ENCODE data around the gene PTCH1.

Gene PTCH1

DNA sequence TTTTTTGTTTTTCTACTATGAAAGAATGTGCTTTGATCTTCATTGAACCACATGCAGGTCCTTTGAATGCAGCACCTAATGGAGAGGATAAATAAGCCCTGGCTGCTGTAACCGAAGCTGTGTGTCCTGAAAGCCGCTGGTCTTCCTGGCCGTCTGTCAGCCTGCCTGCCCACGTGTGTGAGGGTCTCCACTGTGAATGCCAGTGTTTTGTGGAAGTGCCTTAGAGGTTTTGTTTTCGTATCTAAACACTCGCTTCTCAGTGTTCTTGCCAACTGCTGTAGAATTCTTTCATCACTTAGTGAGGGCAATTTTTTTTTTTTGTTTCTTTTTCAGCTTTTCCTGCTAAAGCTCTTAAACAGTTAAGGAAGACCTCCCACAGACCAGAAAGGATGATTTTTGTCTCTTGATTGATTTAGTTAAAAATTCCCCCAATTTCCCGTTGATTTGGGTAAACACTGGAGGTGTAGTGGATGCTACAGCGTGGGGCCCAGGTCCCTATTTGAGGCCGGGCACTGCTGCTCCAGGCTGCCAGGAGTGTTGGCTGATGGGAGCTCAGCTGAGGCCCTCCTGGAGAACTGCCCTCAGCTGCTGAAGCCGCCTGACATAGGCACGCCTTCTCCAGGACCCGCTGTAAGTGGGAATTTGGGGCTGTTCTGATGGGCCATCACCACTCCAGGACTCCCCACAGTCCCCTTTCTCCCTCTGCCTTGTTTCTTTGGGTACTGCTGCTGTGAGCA lies 29.2 kb upstream of the PTCH1 start:
- Histone ChIP-seq H3K23ac (ENCODE audit: low read length) (no peak overlapping the region), H4K91ac (ENCODE audit: low read depth, low read length) (no peak overlapping the region), H2AFZ (ENCODE audit: insufficient read depth, low read length, poor library complexity) (no peak overlapping the region), H3K18ac (ENCODE audit: low read length) (no peak overlapping the region), H2AK5ac (ENCODE audit: low read length) (no peak overlapping the region), H3K36me3 (ENCODE audit: control insufficient read depth in 1 of 2, insufficient read depth in 2 of 2, low read length in 2 of 2) (no peaks in the 10 kb centered on the region), H3K79me2 (ENCODE audit: control insufficient read depth, insufficient read depth, low read length, poor library complexity) (no peaks in the 10 kb centered on the region), H2BK120ac (ENCODE audit: insufficient read depth, low read length, poor library complexity) (no peak overlapping the region), H3K27me3 (ENCODE audit: insufficient read depth, low read length) (no peaks in the 10 kb centered on the region), H4K12ac (ENCODE audit: low read depth, low read length) (no peak overlapping the region), H2BK12ac (ENCODE audit: low read length) (no peak overlapping the region), H3K4me1 (ENCODE audit: control insufficient read depth in 1 of 2, insufficient read depth in 2 of 2, low read length in 2 of 2) (no peaks in the 10 kb centered on the region), H3K4me2 (ENCODE audit: low read length) (no peak overlapping the region), H3K4ac (ENCODE audit: low read depth, low read length) (no peak overlapping the region), H4K8ac (ENCODE audit: low read depth, low read length) (no peak overlapping the region), H3K9me3 (ENCODE audit: insufficient read depth, low read depth, low read length) (no peaks in the 10 kb centered on the region), H3K9ac (ENCODE audit: low read length) (no peak overlapping the region), H3K27ac (ENCODE audit: low read depth, low read length) (no peak overlapping the region), H2BK5ac (ENCODE audit: low read depth, low read length, poor library complexity) (no peak overlapping the region), H3K14ac (ENCODE audit: low read length) (no peak overlapping the region), H3K79me1 (ENCODE audit: low read length) (no peaks in the 10 kb centered on the region), H3K4me3 (ENCODE audit: low read depth, low read length) (no peak overlapping the region)
- no peak for DNase-seq
- WGBS (ENCODE audit: extremely low coverage, insufficient coverage, insufficient read length) = no CpG with 5 or more reads among the region's 12 CpGs

DNA sequence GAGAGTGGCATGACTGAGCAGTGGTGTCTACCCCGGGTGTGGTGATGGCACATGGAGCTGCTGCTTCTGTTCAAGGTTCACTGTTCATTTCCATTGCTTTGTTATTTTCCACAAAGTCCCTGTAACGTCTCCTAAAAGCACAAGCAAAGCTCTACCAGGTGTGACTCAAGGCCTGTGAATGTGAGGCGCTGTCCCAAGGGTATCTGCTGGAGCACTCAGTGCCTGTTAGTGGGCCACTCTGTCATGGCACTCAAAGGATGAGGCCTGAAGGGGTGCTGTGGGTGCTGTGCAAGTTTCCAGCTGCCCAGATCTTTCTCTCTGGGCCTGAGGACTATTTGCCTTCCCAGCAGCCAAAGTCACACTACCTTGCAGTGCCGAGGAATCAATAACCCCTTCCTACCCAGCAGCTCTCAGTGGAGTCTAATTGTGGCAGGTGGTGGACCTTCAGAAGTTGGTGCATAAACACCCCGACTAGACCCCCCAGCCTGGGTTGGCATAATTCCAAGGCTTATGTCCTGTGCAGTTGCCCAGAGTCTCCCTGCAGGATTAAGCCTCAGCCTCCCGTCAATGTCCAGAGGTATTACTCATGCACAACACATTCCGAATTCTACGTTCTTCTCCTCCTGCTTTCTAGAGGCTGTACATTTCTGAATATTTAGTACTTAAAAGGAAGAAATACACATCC lies 17.4 kb upstream of the PTCH1 start:
- Histone ChIP-seq H3K14ac (ENCODE audit: low read length) (no peak overlapping the region), H2AK5ac (ENCODE audit: low read length) (peak overlapping the region; percentile 48), H2AFZ (ENCODE audit: insufficient read depth, low read length, poor library complexity) (no peak overlapping the region), H2BK120ac (ENCODE audit: insufficient read depth, low read length, poor library complexity) (no peak overlapping the region), H3K9me3 (ENCODE audit: insufficient read depth, low read depth, low read length) (peaks cover 3% of the 10 kb centered on the region), H3K23ac (ENCODE audit: low read length) (no peak overlapping the region), H3K27ac (ENCODE audit: low read depth, low read length) (no peak overlapping the region), H4K91ac (ENCODE audit: low read depth, low read length) (peak overlapping the region; percentile 4), H3K4me1 (ENCODE audit: control insufficient read depth in 1 of 2, insufficient read depth in 2 of 2, low read length in 2 of 2) (peaks cover 4% of the 10 kb centered on the region in 2 experiments), H3K9ac (ENCODE audit: low read length) (no peak overlapping the region), H3K18ac (ENCODE audit: low read length) (no peak overlapping the region), H3K4me3 (ENCODE audit: low read depth, low read length) (no peak overlapping the region), H3K79me2 (ENCODE audit: control insufficient read depth, insufficient read depth, low read length, poor library complexity) (no peaks in the 10 kb centered on the region), H4K12ac (ENCODE audit: low read depth, low read length) (peak overlapping the region; percentile 43), H3K4ac (ENCODE audit: low read depth, low read length) (no peak overlapping the region), H2BK5ac (ENCODE audit: low read depth, low read length, poor library complexity) (no peak overlapping the region), H2BK12ac (ENCODE audit: low read length) (peak overlapping the region; percentile 53), H3K4me2 (ENCODE audit: low read length) (no peak overlapping the region), H3K79me1 (ENCODE audit: low read length) (no peaks in the 10 kb centered on the region), H3K27me3 (ENCODE audit: insufficient read depth, low read length) (no peaks in the 10 kb centered on the region), H3K36me3 (ENCODE audit: control insufficient read depth in 1 of 2, insufficient read depth in 2 of 2, low read length in 2 of 2) (no peaks in the 10 kb centered on the region), H4K8ac (ENCODE audit: low read depth, low read length) (no peak overlapping the region)
- DNase-seq = no peak
- no CpG with 5 or more reads among the region's 8 CpGs for WGBS (ENCODE audit: extremely low coverage, insufficient coverage, insufficient read length)

DNA sequence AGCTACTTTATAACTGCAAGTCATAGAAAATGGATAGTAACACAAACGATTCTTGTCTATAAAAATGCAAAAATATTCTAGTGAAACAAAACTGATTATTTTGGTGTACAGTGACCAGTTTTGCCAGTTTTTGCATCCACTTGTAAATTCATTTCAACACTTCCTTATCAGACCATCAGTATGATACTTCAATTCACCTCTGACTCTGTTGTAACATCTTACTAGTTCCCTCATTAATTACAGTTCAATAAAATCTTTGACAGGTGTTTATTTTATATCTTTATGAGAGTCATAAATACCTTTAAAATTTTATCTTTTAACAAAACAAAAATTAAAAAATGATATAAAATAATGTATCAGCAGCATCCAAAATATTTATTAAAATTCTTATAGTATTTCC lies 13.1 kb upstream of the PTCH1 start:
- WGBS (ENCODE audit: extremely low coverage, insufficient coverage, insufficient read length) = no CpG with 5 or more reads among the region's 1 CpG
- Histone ChIP-seq H2BK120ac (ENCODE audit: insufficient read depth, low read length, poor library complexity) (no peak overlapping the region), H4K91ac (ENCODE audit: low read depth, low read length) (no peak overlapping the region), H3K4me3 (ENCODE audit: low read depth, low read length) (no peak overlapping the region), H3K9me3 (ENCODE audit: insufficient read depth, low read depth, low read length) (peaks cover 3% of the 10 kb centered on the region), H3K4ac (ENCODE audit: low read depth, low read length) (no peak overlapping the region), H3K27ac (ENCODE audit: low read depth, low read length) (no peak overlapping the region), H4K12ac (ENCODE audit: low read depth, low read length) (no peak overlapping the region), H3K4me1 (ENCODE audit: control insufficient read depth in 1 of 2, insufficient read depth in 2 of 2, low read length in 2 of 2) (peaks cover 4% of the 10 kb centered on the region in 2 experiments), H3K36me3 (ENCODE audit: control insufficient read depth in 1 of 2, insufficient read depth in 2 of 2, low read length in 2 of 2) (no peaks in the 10 kb centered on the region), H3K4me2 (ENCODE audit: low read length) (no peak overlapping the region), H2BK5ac (ENCODE audit: low read depth, low read length, poor library complexity) (no peak overlapping the region), H3K14ac (ENCODE audit: low read length) (no peak overlapping the region), H2AFZ (ENCODE audit: insufficient read depth, low read length, poor library complexity) (no peak overlapping the region), H2AK5ac (ENCODE audit: low read length) (no peak overlapping the region), H3K27me3 (ENCODE audit: insufficient read depth, low read length) (no peaks in the 10 kb centered on the region), H3K79me2 (ENCODE audit: control insufficient read depth, insufficient read depth, low read length, poor library complexity) (no peaks in the 10 kb centered on the region), H3K79me1 (ENCODE audit: low read length) (no peaks in the 10 kb centered on the region), H3K23ac (ENCODE audit: low read length) (no peak overlapping the region), H4K8ac (ENCODE audit: low read depth, low read length) (no peak overlapping the region), H3K18ac (ENCODE audit: low read length) (no peak overlapping the region), H2BK12ac (ENCODE audit: low read length) (no peak overlapping the region), H3K9ac (ENCODE audit: low read length) (no peak overlapping the region)
- no peak for DNase-seq

DNA sequence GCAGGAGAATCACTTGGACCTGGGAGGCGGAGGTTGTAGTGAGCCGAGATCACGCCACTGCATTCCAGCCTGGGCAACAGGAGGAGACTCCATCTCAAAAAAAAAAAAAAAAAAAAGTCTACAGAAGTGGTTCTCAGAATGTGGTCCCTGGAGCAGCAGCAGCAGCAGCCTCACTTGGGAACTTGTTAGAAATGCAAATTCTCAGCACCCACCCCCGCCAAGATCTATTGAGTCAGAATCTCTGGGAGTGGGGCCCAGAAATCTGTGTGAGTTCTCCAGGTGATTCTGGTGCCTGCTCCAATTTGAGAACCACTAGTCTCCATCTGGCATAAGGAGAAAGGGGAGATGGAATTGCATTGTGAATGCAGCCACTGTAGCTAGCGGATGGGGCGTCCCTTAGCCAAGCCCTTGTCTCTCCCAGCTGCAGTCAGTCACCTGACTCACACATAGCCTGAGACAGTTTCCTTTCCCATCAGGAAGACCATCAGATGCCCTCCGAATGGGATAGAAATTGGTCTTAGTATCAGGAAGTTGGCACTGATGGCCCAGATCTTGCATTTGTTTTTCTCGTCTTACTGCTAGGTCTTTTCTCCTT lies 12.2 kb upstream of the PTCH1 start:
- Histone ChIP-seq H3K18ac (ENCODE audit: low read length) (no peak overlapping the region), H2BK5ac (ENCODE audit: low read depth, low read length, poor library complexity) (no peak overlapping the region), H3K36me3 (ENCODE audit: control insufficient read depth in 1 of 2, insufficient read depth in 2 of 2, low read length in 2 of 2) (no peaks in the 10 kb centered on the region), H3K79me1 (ENCODE audit: low read length) (no peaks in the 10 kb centered on the region), H3K27me3 (ENCODE audit: insufficient read depth, low read length) (no peaks in the 10 kb centered on the region), H3K79me2 (ENCODE audit: control insufficient read depth, insufficient read depth, low read length, poor library complexity) (no peaks in the 10 kb centered on the region), H3K23ac (ENCODE audit: low read length) (no peak overlapping the region), H4K8ac (ENCODE audit: low read depth, low read length) (no peak overlapping the region), H2AK5ac (ENCODE audit: low read length) (no peak overlapping the region), H2AFZ (ENCODE audit: insufficient read depth, low read length, poor library complexity) (no peak overlapping the region), H3K4me3 (ENCODE audit: low read depth, low read length) (no peak overlapping the region), H3K9ac (ENCODE audit: low read length) (no peak overlapping the region), H3K4me2 (ENCODE audit: low read length) (no peak overlapping the region), H2BK120ac (ENCODE audit: insufficient read depth, low read length, poor library complexity) (no peak overlapping the region), H3K27ac (ENCODE audit: low read depth, low read length) (no peak overlapping the region), H3K14ac (ENCODE audit: low read length) (no peak overlapping the region), H4K91ac (ENCODE audit: low read depth, low read length) (no peak overlapping the region), H3K4me1 (ENCODE audit: control insufficient read depth in 1 of 2, insufficient read depth in 2 of 2, low read length in 2 of 2) (peaks cover under 1% of the 10 kb centered on the region in 2 experiments), H4K12ac (ENCODE audit: low read depth, low read length) (no peak overlapping the region), H3K9me3 (ENCODE audit: insufficient read depth, low read depth, low read length) (peaks cover 3% of the 10 kb centered on the region), H3K4ac (ENCODE audit: low read depth, low read length) (no peak overlapping the region), H2BK12ac (ENCODE audit: low read length) (no peak overlapping the region)
- no CpG with 5 or more reads among the region's 8 CpGs for WGBS (ENCODE audit: extremely low coverage, insufficient coverage, insufficient read length)
- DNase-seq = no peak

Measured in trophoblast cell (in vitro differentiated cells and primary cell).